NCI-H146 treated with DMSO at 0.1 percent for 48 hours (cell line): Measurements from ENCODE around the gene PSTPIP1.

Experiments used
- DNase-seq: peaks from one replicate; lab custom pipeline; 2025; ENCODE audit not compliant: unreplicated experiment; lab: John Stamatoyannopoulos, UW

Gene PSTPIP1

DNA sequence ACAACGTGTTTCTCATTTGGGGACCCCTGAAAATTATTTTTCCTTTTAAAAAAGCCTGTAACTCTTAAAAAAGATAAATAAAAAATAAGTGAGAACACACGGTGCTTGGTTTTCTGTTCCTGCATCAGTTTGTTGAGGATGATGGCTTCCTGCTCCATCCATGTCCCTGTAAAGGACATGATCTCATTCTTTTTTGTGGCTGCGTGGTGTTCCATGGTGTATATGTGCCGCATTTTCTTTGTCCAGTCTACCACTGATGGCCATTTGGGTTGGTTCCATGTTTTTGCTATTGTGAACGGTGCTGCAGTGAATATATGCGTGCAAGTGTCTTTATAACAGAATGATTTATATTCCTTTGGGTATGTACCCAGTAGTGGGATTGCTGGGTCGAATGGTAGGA lies 73.7 kb downstream of the PSTPIP1 start:
- DNase-seq: no peak

DNA sequence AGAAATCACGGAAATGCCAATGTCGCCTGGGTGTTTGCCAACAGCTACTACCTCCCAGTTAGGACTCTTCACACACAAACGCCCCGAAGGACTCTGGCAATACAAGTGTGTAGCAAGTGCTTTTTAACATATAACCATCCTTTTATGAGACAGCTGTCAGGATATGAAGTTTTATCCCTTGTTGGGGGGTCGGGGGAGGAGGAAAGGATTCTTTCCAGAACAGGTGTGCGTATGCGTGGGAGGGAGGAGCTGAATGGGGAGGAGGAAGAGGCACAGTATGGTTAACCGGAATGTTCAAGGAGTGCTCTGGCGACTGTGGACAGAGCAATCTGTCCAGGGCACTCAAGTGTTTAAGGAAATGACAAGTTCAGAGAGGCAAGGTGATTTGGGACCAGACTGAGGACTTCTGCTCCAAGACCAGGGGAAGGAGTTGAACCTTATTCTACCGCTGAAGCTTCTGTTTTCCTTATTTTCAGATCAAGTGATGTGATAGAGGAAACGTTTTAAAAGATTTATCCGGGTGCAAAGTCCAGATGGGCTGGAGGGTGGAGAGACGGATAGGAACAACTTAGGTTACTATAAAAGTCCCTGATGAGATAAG lies 74.7 kb downstream of the PSTPIP1 start:
- no peak for DNase-seq

DNA sequence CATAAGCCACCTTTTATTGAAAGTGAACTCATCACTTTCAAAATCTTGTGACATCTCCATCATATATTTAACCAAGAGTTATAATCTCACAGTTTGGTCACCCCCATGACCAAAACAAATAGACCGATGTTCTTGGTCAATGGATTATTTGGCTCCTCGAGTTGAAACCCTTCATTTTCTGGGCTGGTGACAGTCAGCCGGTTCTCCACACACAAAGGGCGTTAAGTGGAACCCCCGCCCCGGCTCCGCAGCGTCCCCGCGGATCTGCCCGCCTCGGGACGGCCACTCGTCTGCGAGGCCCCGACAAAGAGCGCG lies 75.2 kb downstream of the PSTPIP1 start:
- DNase-seq: no peak

DNA sequence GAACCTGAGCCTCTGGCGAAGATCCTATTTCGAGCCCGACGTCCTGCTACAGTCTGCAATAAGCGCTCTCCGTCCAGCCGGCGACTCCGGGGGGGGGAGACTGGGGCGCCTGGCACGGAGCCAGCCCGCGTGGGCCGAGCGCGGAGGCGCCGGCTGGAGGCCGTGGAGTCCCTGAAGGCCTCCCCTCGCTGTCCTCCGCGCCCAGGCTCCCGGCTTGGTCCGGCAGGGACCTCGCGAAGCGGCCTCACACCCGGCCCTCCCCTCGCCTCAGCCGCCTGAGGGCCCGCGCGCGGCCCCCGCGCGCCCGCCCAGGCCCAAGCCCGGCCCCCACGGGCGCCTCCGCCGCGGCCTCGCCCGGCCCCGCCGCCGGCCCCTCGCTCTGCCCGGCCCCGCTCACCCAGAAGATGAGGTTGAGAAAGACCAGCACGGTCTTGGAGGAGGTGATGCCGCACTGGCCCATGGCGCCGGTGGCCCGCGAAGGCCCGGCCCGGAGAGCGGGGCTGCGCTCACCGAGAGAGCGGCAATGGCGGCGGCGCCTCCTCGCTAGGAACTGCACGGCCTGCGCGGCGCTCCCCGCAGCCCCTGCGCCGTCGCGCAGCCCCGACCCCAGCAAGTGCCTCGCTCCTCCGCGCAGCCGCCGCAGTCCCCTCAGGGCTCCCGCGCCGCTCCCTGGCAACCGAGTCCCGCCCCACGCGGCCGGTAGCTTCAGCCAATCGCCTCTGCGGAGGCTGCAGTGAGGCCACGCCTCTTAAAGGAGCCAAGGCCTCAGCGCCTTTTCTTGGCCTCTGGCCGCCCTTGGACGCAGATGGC lies 75.8 kb downstream of the PSTPIP1 start, which contains the start of gene TSPAN3:
Gene TSPAN3, minus strand, starts transcription at position 615 of the 810 bp plus-strand sequence. Its CDS starts 155 bp downstream, at position 460.
- peak; percentile 51 for DNase-seq

DNA sequence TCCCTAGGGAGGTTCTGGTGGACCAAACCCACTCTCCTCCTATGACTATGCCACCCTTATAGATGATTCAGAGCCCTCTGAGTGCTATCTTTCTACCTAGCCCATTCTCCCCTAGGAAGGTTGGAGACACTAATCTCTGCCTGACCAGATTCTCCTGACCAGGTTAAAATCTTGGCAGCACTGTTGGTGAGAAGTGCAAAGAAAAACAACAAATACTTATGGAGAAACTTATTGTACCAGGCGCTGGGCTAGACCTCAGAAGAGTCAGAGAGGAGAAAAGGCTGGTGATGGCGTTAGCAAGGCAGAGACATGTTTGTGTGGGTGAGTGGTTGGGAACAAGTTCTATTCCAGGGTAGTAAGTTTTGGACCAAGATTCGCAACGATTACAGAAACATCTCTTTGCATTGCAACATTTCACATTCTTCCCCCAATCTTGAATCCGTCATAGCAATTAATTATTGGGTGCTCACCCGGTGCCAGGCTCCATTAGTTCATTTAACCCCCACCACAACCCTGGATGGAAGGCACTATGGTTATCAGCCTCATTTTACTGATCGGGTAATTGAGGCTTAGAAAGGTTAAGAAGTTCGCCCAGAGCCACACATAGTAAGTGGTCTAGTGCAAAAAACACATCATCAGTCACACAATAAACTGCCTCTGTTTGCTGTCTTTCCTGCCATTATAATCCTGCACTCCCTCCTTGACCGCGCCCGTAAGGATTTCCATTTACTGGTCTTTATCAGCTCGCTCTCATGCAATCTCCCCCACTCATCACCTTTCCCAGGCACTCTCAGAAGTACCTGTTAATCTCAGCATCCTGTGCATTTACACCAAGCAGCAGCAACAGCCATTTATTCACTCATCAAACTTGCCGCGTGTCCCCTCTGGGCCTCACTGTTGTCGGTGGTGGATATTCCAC lies 76.6 kb downstream of the PSTPIP1 start:
- peak; percentile 35 for DNase-seq

DNA sequence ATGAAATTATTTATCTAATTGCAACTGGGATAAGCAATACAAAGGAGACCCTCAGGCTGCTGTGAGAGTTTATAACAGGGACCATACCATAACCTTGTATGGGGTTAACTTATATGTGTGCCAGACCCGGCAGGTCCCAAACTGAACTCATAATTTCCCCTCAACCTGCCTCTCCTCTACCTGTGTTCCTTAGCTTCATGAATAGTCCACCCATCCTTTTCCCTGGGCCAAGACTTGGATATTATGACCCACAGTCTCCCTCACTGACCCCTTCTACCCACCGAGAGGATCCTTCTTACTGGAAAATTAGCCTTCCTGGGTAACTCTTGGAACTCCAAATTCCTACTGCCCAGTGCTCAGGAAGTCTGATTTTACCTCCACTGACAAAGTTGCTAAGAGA lies 79.4 kb downstream of the PSTPIP1 start:
- no peak for DNase-seq

DNA sequence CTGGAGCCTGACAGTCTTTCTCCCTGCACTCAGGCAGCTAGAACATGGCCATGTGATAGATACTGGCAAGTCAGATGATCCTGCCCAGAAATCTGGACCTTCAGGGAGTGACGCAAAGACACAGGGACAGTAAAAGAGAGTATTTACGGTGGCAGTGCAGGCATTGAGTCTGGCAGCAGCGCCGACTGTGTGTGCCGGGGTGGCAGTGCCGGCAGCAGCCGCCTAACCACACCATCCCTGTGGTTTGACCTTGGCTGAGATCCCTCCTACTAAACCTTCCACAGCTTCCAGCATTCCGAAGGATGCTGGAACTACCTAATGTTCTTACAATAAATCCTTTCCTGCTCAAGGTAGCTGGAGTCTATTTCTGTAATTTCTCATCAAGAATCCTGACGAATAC lies 80.6 kb downstream of the PSTPIP1 start:
- DNase-seq: no peak

DNA sequence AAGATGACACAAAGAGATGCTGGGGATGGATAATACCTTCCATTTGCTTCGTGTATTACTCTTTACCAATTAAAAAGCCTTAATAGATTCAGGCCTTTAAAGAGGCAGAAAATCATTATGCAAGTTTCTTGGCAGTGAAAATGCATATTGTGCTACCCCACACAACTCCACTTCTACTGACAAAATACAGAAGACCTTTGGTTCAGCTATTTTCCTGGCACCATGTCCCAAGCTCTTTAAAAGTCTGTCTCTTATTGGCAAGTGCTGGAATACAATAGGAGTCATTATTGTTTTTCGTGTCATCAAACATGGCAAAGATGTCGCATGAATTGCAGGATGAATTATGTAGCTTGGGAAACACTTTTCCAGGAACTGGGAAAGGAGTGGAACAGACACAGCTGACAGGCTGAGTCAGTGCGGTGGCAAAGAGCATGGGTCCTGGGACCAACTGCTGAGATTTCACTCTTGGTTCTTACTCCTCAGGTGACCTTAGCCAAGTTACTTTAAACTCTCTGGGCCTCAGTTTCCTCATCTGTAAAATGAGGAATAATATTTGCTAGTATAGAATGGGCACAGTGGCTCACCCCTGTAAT lies 81.5 kb downstream of the PSTPIP1 start:
- no peak for DNase-seq

DNA sequence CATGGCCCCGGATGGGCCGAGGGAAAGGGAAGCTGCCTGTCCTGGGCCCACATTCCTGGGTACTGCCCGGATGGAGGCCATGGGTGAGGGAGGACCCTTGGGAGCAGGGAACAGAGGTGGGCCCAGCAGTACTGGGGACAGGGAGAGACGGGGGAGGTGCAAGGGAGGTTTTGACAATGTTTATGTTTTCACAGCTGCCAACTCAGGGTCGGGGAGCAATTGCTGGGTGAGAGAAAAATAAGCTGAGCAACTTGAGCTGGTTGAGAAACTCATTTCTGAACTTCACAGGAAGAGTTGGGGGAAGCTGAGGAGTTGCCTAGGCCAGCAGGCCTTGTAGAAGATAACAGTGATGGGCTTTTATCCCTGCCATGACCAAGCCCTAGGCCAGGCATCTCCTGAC lies 87.0 kb downstream of the PSTPIP1 start:
- DNase-seq: no peak

DNA sequence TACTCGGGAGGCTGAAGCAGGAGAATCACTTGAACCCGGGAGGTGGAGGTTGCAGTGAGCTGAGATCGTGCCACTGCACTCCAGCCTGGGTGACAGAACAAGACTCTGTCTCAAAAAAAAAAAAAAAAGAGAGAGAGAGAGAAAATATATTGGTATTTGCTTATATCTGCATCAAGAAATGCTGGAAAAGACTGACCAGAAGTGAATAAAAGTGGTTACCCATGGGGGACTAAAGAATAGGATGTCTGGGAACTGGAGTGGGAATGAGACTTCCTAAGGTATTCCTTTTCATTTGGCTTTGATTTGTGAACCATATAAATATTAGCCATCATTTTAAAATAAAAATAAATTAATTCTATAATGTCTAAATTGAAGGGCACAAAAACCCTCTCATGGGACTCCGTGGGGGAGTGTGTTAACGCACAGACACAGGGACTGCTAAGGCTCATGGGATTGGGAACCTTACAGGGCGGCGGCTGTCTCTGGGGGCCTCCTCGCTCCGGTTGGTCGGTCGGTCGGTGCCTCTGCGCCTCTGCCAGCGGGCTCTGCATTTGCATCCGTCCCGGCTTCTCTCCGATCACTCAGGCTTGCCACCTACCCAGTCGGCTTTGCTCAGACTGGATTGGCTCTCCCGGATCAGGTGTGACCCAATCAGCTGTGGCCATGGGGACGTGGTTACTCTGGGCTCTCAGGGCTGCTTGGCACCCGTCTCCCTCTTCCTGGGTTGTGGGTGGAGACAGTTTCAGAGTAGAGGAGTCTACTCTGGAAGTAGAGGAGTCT lies 88.6 kb downstream of the PSTPIP1 start:
- peak; percentile 81 for DNase-seq

DNA sequence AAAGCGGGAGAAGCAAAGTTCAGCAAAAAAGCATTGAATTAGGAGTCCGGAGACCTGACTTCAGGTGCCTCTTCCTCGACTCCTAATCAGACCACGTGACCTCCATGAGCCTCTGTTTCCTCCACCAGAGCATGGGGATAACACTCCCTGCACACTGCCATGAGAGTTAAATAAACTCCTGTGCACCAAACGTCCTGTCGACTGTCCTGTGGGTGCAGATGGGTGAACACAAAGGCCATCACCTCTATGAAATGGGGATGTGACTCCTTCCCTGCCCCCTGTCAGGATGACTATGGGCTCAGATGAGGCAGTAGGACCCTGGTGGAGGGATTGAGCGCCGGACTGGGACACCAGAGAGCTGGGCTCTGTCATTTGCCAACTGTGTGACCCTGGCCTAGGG lies 89.5 kb downstream of the PSTPIP1 start:
- DNase-seq: no peak

DNA sequence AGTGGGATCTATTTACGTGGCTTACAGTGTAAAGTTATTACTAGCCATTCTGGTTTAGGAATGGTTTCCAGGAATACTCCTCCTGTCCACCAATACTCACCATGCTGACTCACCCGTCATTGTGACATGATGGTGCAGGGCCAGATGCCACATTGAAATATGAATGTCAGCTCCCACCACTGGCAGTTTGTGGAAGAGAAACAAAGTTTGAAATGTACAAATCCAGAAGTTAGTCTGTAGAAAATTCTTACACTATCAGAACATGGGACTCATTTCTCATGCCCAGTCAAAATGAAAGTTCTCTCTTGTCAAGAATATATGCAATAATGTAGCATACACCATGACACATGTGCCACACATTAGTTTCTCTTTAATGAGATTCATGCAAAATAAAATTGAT lies 90.4 kb downstream of the PSTPIP1 start:
- no peak for DNase-seq
